GM12891 (cell line): Measurements from ENCODE around the gene KCNQ2.

ENCODE experiments used
- POLR2A ChIP-seq: IDR thresholded peaks from 2 replicates; pipeline ENCODE4 v1.6.1; 2011; ENCODE audit warnings: low read depth, low read length, control low read depth
- TAF1 ChIP-seq: IDR thresholded peaks from 2 replicates; pipeline ENCODE4 v1.6.1; 2011; ENCODE audit warnings: low read depth, low read length, control low read depth

- TF ChIP-seq POLR2A (no peak), TAF1 (no peak)
Measured at GRCh38 chr20:63457737-63458136, 14.7 kb downstream of the KCNQ2 start.
